IMR-90 (cell line): Measurements from ENCODE around the gene SOBP. TPM values are rescaled to one million over a fixed set of nuclear protein-coding genes. Genes with fewer than 3 reads are reported as not detected.

Experiments used
- ATAC-seq: fragments of 200-7000 bp; cut with Tn5 transposase; 2 replicates; pipeline ENCODE4 v1.9.1; 2020; ENCODE audit warnings: low read depth, mild to moderate bottlenecking, moderate library complexity
- BruUV-seq: library from RNA; stranded (reverse); fragments of 400-500 nt; replicated peaks from 2 replicates; lab custom pipeline; 2021; lab: Mats Ljungman, UMichigan
- CTCF ChIA-PET: fragments of 300-600 bp; formaldehyde crosslinking; extraction: SDS; loops from one replicate; lab custom pipeline; 2021; ENCODE audit warnings: antibody characterized with exemption; lab: Yijun Ruan, JAX
- POLR2A ChIA-PET: fragments of 300-600 bp; sonication (Branson Sonifier 250); formaldehyde crosslinking; loops from one replicate; lab custom pipeline; 2022; ENCODE audit warnings: antibody characterized with exemption; ENCODE audit not compliant: unreplicated experiment; lab: Charles Lee
- DNase-seq: peaks from one replicate; pipeline ENCODE4 v3.0.0; 2013
- H2AFZ ChIP-seq: replicated peaks from 2 replicates; pipeline ENCODE3; 2013; ENCODE audit warnings: low read length, mild to moderate bottlenecking; ENCODE audit not compliant: poor library complexity
- H2AK5ac ChIP-seq: 2 replicates; pipeline ENCODE4 v1.6.1; 2013; ENCODE audit warnings: low read depth, low read length, inconsistent platforms
- H2AK9ac ChIP-seq: replicated peaks from 2 replicates; pipeline ENCODE3; 2013; ENCODE audit warnings: mild to moderate bottlenecking, low read depth, low read length, moderate library complexity; ENCODE audit not compliant: poor library complexity
- H2BK120ac ChIP-seq: 2 replicates; pipeline ENCODE4 v1.6.1; 2013; ENCODE audit warnings: low read depth, low read length, inconsistent platforms
- H2BK15ac ChIP-seq: 3 replicates; pipeline ENCODE4 v1.6.1; 2013; ENCODE audit warnings: low read depth, low read length, inconsistent platforms
- H2BK20ac ChIP-seq: 2 replicates; pipeline ENCODE4 v1.6.1; 2013; ENCODE audit warnings: low read depth, mild to moderate bottlenecking, inconsistent platforms, low read length, moderate library complexity
- H2BK5ac ChIP-seq: 2 replicates; pipeline ENCODE4 v1.6.1; 2013; ENCODE audit warnings: mild to moderate bottlenecking, low read depth, low read length, inconsistent platforms; ENCODE audit not compliant: poor library complexity, severe bottlenecking
- H3K14ac ChIP-seq: replicated peaks from 2 replicates; pipeline ENCODE4 v1.6.1; 2013; ENCODE audit warnings: low read depth, low read length, inconsistent platforms
- H3K18ac ChIP-seq: 2 replicates; pipeline ENCODE4 v1.6.1; 2013; ENCODE audit warnings: low read depth, low read length, control low read depth
- H3K23ac ChIP-seq: 2 replicates; pipeline ENCODE4 v1.6.1; 2013; ENCODE audit warnings: low read depth, low read length, inconsistent platforms
- H3K27ac ChIP-seq: 2 replicates; pipeline ENCODE4 v1.5.1; 2013; ENCODE audit warnings: mild to moderate bottlenecking, control low read depth, low read length; ENCODE audit not compliant: insufficient read depth
- H3K27me3 ChIP-seq: 2 replicates; pipeline ENCODE4 v1.6.1; 2013; ENCODE audit warnings: low read length; ENCODE audit not compliant: control insufficient read depth, insufficient read depth
- H3K36me3 ChIP-seq: 2 replicates; pipeline ENCODE4 v1.6.1; 2013; ENCODE audit warnings: low read length, mixed read lengths; ENCODE audit not compliant: control insufficient read depth, insufficient read depth
- H3K4ac ChIP-seq: 2 replicates; pipeline ENCODE4 v1.6.1; 2013; ENCODE audit warnings: low read depth, low read length, inconsistent platforms
- H3K4me1 ChIP-seq: 2 replicates; pipeline ENCODE4 v1.6.1; 2013; ENCODE audit warnings: low read length, mixed read lengths; ENCODE audit not compliant: control insufficient read depth, insufficient read depth
- H3K4me2 ChIP-seq: 2 replicates; pipeline ENCODE4 v1.6.1; 2013; ENCODE audit warnings: low read depth, mild to moderate bottlenecking, control low read depth, low read length, moderate library complexity
- H3K4me3 ChIP-seq: 2 replicates; pipeline ENCODE4 v1.5.1; 2013; ENCODE audit warnings: low read depth, mild to moderate bottlenecking, control low read depth, low read length, moderate library complexity; ENCODE audit not compliant: insufficient read depth
- H3K56ac ChIP-seq: 2 replicates; pipeline ENCODE4 v1.6.1; 2013; ENCODE audit warnings: low read length, inconsistent platforms; ENCODE audit not compliant: insufficient read depth; ENCODE audit errors: extremely low read depth
- H3K79me1 ChIP-seq, 2 experiments: 2 replicates each; pipeline ENCODE4 v1.6.1; 2013; ENCODE audit warnings: low read length in 2 of 2, inconsistent platforms in 1 of 2, low read depth in 1 of 2
- H3K9ac ChIP-seq: 2 replicates; pipeline ENCODE4 v1.6.1; 2013; ENCODE audit warnings: low read depth, low read length, control low read depth
- H3K9me1 ChIP-seq: 2 replicates; pipeline ENCODE4 v1.6.1; 2013; ENCODE audit warnings: low read length, inconsistent platforms; ENCODE audit not compliant: insufficient read depth
- H3K9me3 ChIP-seq: 2 replicates; pipeline ENCODE4 v1.6.1; 2013; ENCODE audit warnings: low read length; ENCODE audit not compliant: control insufficient read depth, insufficient read depth
- H4K20me1 ChIP-seq: 2 replicates; pipeline ENCODE4 v1.6.1; 2013; ENCODE audit warnings: low read length, inconsistent platforms; ENCODE audit not compliant: insufficient read depth
- H4K5ac ChIP-seq: 2 replicates; pipeline ENCODE4 v1.6.1; 2013; ENCODE audit warnings: mild to moderate bottlenecking, low read depth, low read length, control low read depth
- H4K8ac ChIP-seq, 2 experiments: 2 replicates each; pipeline ENCODE4 v1.6.1; 2013; ENCODE audit warnings: low read depth in 2 of 2, low read length in 2 of 2, control low read depth in 1 of 2, inconsistent platforms in 1 of 2
- H4K91ac ChIP-seq: 2 replicates; pipeline ENCODE4 v1.6.1; 2013; ENCODE audit warnings: low read depth, low read length, inconsistent platforms; ENCODE audit not compliant: insufficient read depth
- BHLHE40 ChIP-seq: fragments of 150-350 bp; IDR thresholded peaks from 2 replicates; pipeline ENCODE4 v1.6.1; 2016; ENCODE audit warnings: mild to moderate bottlenecking, low read depth, low read length
- ELK1 ChIP-seq: fragments of 150-350 bp; IDR thresholded peaks from 2 replicates; pipeline ENCODE4 v1.6.1; 2016; ENCODE audit warnings: low read depth, mild to moderate bottlenecking, low read length, moderate library complexity, borderline replicate concordance
- WGBS, 2 experiments: methylation state at CpG; one replicate each; pipeline versions ENCODE4 v1.1.5 to v1.1.7; 2013; ENCODE audit warnings: missing lambda C conversion rate in 2 of 2; ENCODE audit not compliant: insufficient read length in 1 of 2; ENCODE audit errors: extremely low coverage in 2 of 2; 5-methylcytosine and 5-hydroxymethylcytosine counted together
- dilution Hi-C: fragments of 300-500 bp; cut with HindIII; formaldehyde crosslinking; loops from one replicate; pipeline ENCODE4 v1.14.3; 2018; ENCODE audit warnings: low sequenced_read_pairs; ENCODE audit not compliant: unreplicated experiment
- in situ Hi-C: fragments of 300-500 bp; cut with MboI; formaldehyde crosslinking; loops from 3 replicates; pipeline ENCODE4 v1.14.3; 2019; ENCODE audit warnings: low sequenced_read_pairs, inconsistent platforms, mixed read lengths
- intact Hi-C: fragments of 100-400 bp; cut with micrococcal nuclease; formaldehyde crosslinking; loops from 2 replicates; pipeline ENCODE4 v1.10.0; 2022
- polyA plus RNA-seq, 3 experiments: library from polyadenylated mRNA; depleted of rRNA; stranded (reverse); fragments of >200 nt; gene quantifications; 2 replicates each; pipeline ENCODE4 v1.2.3, GENCODE V29; 2012; ENCODE audit warnings: low replicate concordance in 1 of 3
- total RNA-seq: library from RNA; depleted of rRNA; stranded (reverse); fragments of >200 nt; gene quantifications from 2 replicates; pipeline ENCODE4 v1.2.3, GENCODE V29; 2012
- TF ChIP-seq, protein P1 (sequence below): conservative IDR thresholded peaks from 2 replicates; pipeline ENCODE4 v1.5.1; 2012; ENCODE audit warnings: mild to moderate bottlenecking, low read depth, low read length, improper control_type of control experiment
- TF ChIP-seq, protein P2 (sequence below): fragments of 150-350 bp; IDR thresholded peaks from 2 replicates; pipeline ENCODE4 v1.6.1; 2017; ENCODE audit warnings: mild to moderate bottlenecking, antibody characterized with exemption, low read length, low read depth

The SOBP gene
- total and polyA plus RNA-seq, 2 of the 4 experiments (the other 2 are of a cell fraction): 0.60 to 0.72 TPM

GRCh38 chr6:107647439-107647948, 157.6 kb downstream of the SOBP start:
- no peak for DNase-seq
- H3K9ac ChIP-seq: no peak overlapping the region
- H3K36me3 ChIP-seq: no peaks in the 10 kb centered on the region
- H2BK5ac ChIP-seq: no peak overlapping the region
- TF ChIP-seq, protein P1, sequence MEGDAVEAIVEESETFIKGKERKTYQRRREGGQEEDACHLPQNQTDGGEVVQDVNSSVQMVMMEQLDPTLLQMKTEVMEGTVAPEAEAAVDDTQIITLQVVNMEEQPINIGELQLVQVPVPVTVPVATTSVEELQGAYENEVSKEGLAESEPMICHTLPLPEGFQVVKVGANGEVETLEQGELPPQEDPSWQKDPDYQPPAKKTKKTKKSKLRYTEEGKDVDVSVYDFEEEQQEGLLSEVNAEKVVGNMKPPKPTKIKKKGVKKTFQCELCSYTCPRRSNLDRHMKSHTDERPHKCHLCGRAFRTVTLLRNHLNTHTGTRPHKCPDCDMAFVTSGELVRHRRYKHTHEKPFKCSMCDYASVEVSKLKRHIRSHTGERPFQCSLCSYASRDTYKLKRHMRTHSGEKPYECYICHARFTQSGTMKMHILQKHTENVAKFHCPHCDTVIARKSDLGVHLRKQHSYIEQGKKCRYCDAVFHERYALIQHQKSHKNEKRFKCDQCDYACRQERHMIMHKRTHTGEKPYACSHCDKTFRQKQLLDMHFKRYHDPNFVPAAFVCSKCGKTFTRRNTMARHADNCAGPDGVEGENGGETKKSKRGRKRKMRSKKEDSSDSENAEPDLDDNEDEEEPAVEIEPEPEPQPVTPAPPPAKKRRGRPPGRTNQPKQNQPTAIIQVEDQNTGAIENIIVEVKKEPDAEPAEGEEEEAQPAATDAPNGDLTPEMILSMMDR: no peak
- TF ChIP-seq, protein P2, sequence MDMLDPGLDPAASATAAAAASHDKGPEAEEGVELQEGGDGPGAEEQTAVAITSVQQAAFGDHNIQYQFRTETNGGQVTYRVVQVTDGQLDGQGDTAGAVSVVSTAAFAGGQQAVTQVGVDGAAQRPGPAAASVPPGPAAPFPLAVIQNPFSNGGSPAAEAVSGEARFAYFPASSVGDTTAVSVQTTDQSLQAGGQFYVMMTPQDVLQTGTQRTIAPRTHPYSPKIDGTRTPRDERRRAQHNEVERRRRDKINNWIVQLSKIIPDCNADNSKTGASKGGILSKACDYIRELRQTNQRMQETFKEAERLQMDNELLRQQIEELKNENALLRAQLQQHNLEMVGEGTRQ: no peak
- TF ChIP-seq ELK1: no peak
- no peak for TF ChIP-seq BHLHE40
- H2BK120ac ChIP-seq: no peak overlapping the region
- H3K4ac ChIP-seq: no peak overlapping the region
- WGBS, 2 experiments: 80% methylated on average over 1 of the region's 9 CpGs; no CpG with 5 or more reads in 1 of the 2 experiments
- no peak overlapping the region for H2AFZ ChIP-seq
- H4K20me1 ChIP-seq: no peaks in the 10 kb centered on the region
- H3K27me3 ChIP-seq: no peaks in the 10 kb centered on the region
- no peak for ATAC-seq
- POLR2A ChIA-PET: no interaction called here
- H2BK15ac ChIP-seq: no peak overlapping the region
- H3K23ac ChIP-seq: no peak overlapping the region
- no peak overlapping the region for H3K14ac ChIP-seq
- H3K9me3 ChIP-seq: peaks cover 2% of the 10 kb centered on the region
- dilution Hi-C loops (no loop called here), in situ Hi-C loops (no loop called here), intact Hi-C loops (no loop called here)
- H4K91ac ChIP-seq: no peak overlapping the region
- H3K56ac ChIP-seq: no peak overlapping the region
- H3K4me2 ChIP-seq: no peak overlapping the region
- no peak overlapping the region for H3K27ac ChIP-seq
- CTCF ChIA-PET: no interaction called here
- H2AK5ac ChIP-seq: no peak overlapping the region
- BruUV-seq: no TSS peak
- no peaks in the 10 kb centered on the region; the same call in 1 of the 2 replicates for H3K4me1 ChIP-seq
- no peak overlapping the region for H2BK20ac ChIP-seq
- no peak overlapping the region for H3K4me3 ChIP-seq
- no peak overlapping the region for H4K8ac ChIP-seq
- H3K79me1 ChIP-seq: no peaks in the 10 kb centered on the region
- H2AK9ac ChIP-seq: no peak overlapping the region
- no peaks in the 10 kb centered on the region; the same call in 1 of the 2 replicates for H3K9me1 ChIP-seq
- H3K18ac ChIP-seq: no peak overlapping the region
- no peak overlapping the region for H4K5ac ChIP-seq
